Neural cell (in vitro differentiated cells): Measurements from ENCODE around the gene SOCS3. TPM values are rescaled to one million over a fixed set of nuclear protein-coding genes. Genes with fewer than 3 reads are reported as not detected.

Source experiments
- H2AFZ ChIP-seq: fragments of 200-600, 300-800 bp; sonication (generic), shearing (Covaris generic); 2 replicates; pipeline ENCODE4 v1.6.0; 2014; ENCODE audit warnings: low read depth, mild to moderate bottlenecking, antibody characterized with exemption, low read length, moderate library complexity
- H3F3A ChIP-seq: fragments of 200-600 bp; shearing (Covaris generic); 2 replicates; pipeline ENCODE4 v1.6.1; 2016; ENCODE audit warnings: mild to moderate bottlenecking, moderate library complexity, mixed read lengths, antibody characterized with exemption, low read length; ENCODE audit not compliant: insufficient read depth, poor library complexity, severe bottlenecking
- H3K27ac ChIP-seq: fragments of 200-600, 300-800 bp; sonication (generic), shearing (Covaris generic); 2 replicates; pipeline ENCODE4 v1.5.1; 2014; ENCODE audit warnings: mild to moderate bottlenecking, low read length, moderate library complexity
- H3K27me3 ChIP-seq: fragments of 300-800, 200-600 bp; sonication (generic), shearing (Covaris generic); 2 replicates; pipeline ENCODE4 v1.6.0; 2014; ENCODE audit warnings: mild to moderate bottlenecking, low read depth, low read length, moderate library complexity; ENCODE audit not compliant: insufficient read depth
- H3K36me3 ChIP-seq: fragments of 300-800, 200-600 bp; sonication (generic), shearing (Covaris generic); 2 replicates; pipeline ENCODE4 v1.5.1; 2014; ENCODE audit warnings: mild to moderate bottlenecking, antibody characterized with exemption, low read length, moderate library complexity; ENCODE audit not compliant: insufficient read depth
- H3K4me2 ChIP-seq: fragments of 300-800, 200-600 bp; sonication (generic), shearing (Covaris generic); 2 replicates; pipeline ENCODE4 v1.6.0; 2014; ENCODE audit warnings: mild to moderate bottlenecking, low read length
- H3K4me3 ChIP-seq: fragments of 300-800, 200-600 bp; sonication (generic), shearing (Covaris generic); 2 replicates; pipeline ENCODE4 v1.5.1; 2014; ENCODE audit warnings: mild to moderate bottlenecking, low read length, moderate library complexity
- H3K79me2 ChIP-seq: fragments of 200-600 bp; shearing (Covaris generic); replicated peaks from 2 replicates; pipeline ENCODE4 v1.6.0; 2014; ENCODE audit warnings: mild to moderate bottlenecking, low read length, moderate library complexity; ENCODE audit not compliant: insufficient read depth
- H3K9ac ChIP-seq: fragments of 300-800, 200-600 bp; sonication (generic), shearing (Covaris generic); 2 replicates; pipeline ENCODE4 v1.6.1; 2016; ENCODE audit warnings: mild to moderate bottlenecking, low read length, mixed read lengths
- H3K9me2 ChIP-seq: fragments of 200-600 bp; shearing (Covaris generic); 2 replicates; pipeline ENCODE4 v1.6.1; 2016; ENCODE audit warnings: mild to moderate bottlenecking, low read length, mixed read lengths; ENCODE audit not compliant: insufficient read depth
- H3K9me3 ChIP-seq: fragments of 200-600, 300-800 bp; sonication (generic), shearing (Covaris generic); 2 replicates; pipeline ENCODE4 v1.6.1; 2016; ENCODE audit warnings: mild to moderate bottlenecking, mixed run types, low read length, moderate library complexity, mixed read lengths
- H4K20me1 ChIP-seq: fragments of 200-600 bp; shearing (Covaris generic); 2 replicates; pipeline ENCODE4 v1.6.1; 2016; ENCODE audit warnings: mild to moderate bottlenecking, mixed run types; ENCODE audit not compliant: insufficient read depth
- CTCF ChIP-seq: fragments of 450-650 bp; IDR thresholded peaks from 2 replicates; pipeline ENCODE4 v1.5.1; 2014; ENCODE audit warnings: antibody characterized with exemption, mild to moderate bottlenecking, moderate library complexity; ENCODE audit not compliant: poor library complexity, severe bottlenecking
- EP300 ChIP-seq: fragments of 450-650 bp; conservative IDR thresholded peaks from 2 replicates; pipeline ENCODE4 v1.6.1; 2014; ENCODE audit warnings: antibody characterized with exemption, mild to moderate bottlenecking, moderate library complexity; ENCODE audit not compliant: poor library complexity, severe bottlenecking
- EZH2 ChIP-seq: fragments of 200-600, 300-800 bp; shearing (Covaris generic), sonication (generic); IDR thresholded peaks from 2 replicates; pipeline ENCODE4 v1.6.1; 2014; ENCODE audit warnings: antibody characterized with exemption, low read length, borderline replicate concordance, mild to moderate bottlenecking; ENCODE audit not compliant: insufficient read depth, poor library complexity, severe bottlenecking
- MXI1 ChIP-seq: fragments of 450-650 bp; conservative IDR thresholded peaks from 2 replicates; pipeline ENCODE4 v1.6.1; 2014; ENCODE audit warnings: antibody characterized with exemption, mild to moderate bottlenecking; ENCODE audit not compliant: poor library complexity, severe bottlenecking
- POLR2AphosphoS5 ChIP-seq: IDR thresholded peaks from 2 replicates; pipeline ENCODE4 v1.6.1; 2012
- RAD21 ChIP-seq: fragments of 450-650 bp; conservative IDR thresholded peaks from 2 replicates; pipeline ENCODE4 v1.6.1; 2014; ENCODE audit warnings: antibody characterized with exemption, mild to moderate bottlenecking, moderate library complexity
- REST ChIP-seq: IDR thresholded peaks from 2 replicates; pipeline ENCODE4 v1.6.1; 2012; ENCODE audit warnings: borderline replicate concordance
- SMC3 ChIP-seq: fragments of 450-650 bp; conservative IDR thresholded peaks from 2 replicates; pipeline ENCODE4 v1.6.1; 2014; ENCODE audit warnings: antibody characterized with exemption, mild to moderate bottlenecking, moderate library complexity; ENCODE audit not compliant: poor library complexity
- TAF1 ChIP-seq: IDR thresholded peaks from 2 replicates; pipeline ENCODE4 v1.6.1; 2012; ENCODE audit warnings: low read depth
- polyA plus RNA-seq: library from polyadenylated mRNA; depleted of rRNA; stranded (reverse); fragments of >200 nt; gene quantifications from 2 replicates; pipeline ENCODE4 v1.2.3, GENCODE V29; 2014

SOCS3 gene
- polyA plus RNA-seq, 1 donor from 2014 or later = 5.4 TPM

GRCh38 chr17:78322858-78323455 lies 36.9 kb downstream of the SOCS3 start:
- Histone ChIP-seq H3K27ac (no peak overlapping the region), H3K9ac (no peak overlapping the region), H4K20me1 (no peaks in the 10 kb centered on the region), H3K9me2 (no peaks in the 10 kb centered on the region), H3F3A (no peaks in the 10 kb centered on the region), H3K4me2 (no peak overlapping the region), H3K36me3 (no peaks in the 10 kb centered on the region), H2AFZ (no peak overlapping the region), H3K9me3 (no peaks in the 10 kb centered on the region), H3K79me2 (no peaks in the 10 kb centered on the region), H3K27me3 (no peaks in the 10 kb centered on the region), H3K4me3 (no peak overlapping the region)
- no peak for TF ChIP-seq EP300
- no peak for TF ChIP-seq CTCF
- no peak for TF ChIP-seq TAF1
- TF ChIP-seq SMC3 = no peak
- no peak for TF ChIP-seq MXI1
- TF ChIP-seq POLR2AphosphoS5 = no peak
- TF ChIP-seq REST = no peak

DNA sequence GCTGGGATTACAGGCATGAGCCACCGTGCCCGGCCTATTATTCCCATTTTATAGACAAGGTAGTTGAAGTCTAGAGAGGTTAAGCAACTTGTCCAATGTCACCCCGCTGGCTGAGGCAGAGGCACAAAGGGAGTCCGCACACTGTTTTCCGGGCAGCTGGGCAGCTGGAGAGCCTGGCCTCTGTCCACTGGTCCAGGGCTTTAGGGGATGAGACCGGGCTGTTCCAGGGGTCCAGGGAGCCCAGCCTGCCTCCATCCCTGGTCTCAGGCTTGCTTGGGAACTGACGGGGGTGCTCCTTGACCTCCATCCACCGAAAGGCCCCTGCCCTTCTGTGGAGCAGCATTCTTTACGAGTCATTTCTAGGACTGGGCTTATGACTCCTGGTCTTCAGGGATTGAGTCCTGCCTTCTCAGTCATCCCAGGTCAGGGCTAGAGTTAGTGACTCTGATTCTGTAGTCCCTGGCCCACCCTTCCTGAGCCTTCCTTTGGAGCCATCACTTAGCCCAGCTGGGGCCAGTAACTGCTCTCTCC lies 37.5 kb downstream of the SOCS3 start:
- H3K4me3 ChIP-seq = no peak overlapping the region
- H3F3A ChIP-seq = no peaks in the 10 kb centered on the region
- no peak overlapping the region for H3K4me2 ChIP-seq
- H3K9me2 ChIP-seq = no peaks in the 10 kb centered on the region
- no peak overlapping the region for H3K9ac ChIP-seq
- TF ChIP-seq POLR2AphosphoS5 (no peak), RAD21 (no peak), EZH2 (no peak), MXI1 (no peak)
- no peaks in the 10 kb centered on the region for H3K79me2 ChIP-seq
- H3K27ac ChIP-seq = no peak overlapping the region
- no peaks in the 10 kb centered on the region for H3K27me3 ChIP-seq
- no peaks in the 10 kb centered on the region for H4K20me1 ChIP-seq
- no peaks in the 10 kb centered on the region for H3K36me3 ChIP-seq
- H2AFZ ChIP-seq = no peak overlapping the region
- no peaks in the 10 kb centered on the region for H3K9me3 ChIP-seq
